ENCODE measurements around the gene BIRC5.
"Not testable (repeated sequence)": the region's sequence is repeated elsewhere in the genome, so short reads cannot be mapped to it uniquely, and the experiment has no call there.

Gene BIRC5

GRCh38 chr17:78226055-78226758, 12.2 kb downstream of the BIRC5 start:
- DNase-seq: no peak

DNA sequence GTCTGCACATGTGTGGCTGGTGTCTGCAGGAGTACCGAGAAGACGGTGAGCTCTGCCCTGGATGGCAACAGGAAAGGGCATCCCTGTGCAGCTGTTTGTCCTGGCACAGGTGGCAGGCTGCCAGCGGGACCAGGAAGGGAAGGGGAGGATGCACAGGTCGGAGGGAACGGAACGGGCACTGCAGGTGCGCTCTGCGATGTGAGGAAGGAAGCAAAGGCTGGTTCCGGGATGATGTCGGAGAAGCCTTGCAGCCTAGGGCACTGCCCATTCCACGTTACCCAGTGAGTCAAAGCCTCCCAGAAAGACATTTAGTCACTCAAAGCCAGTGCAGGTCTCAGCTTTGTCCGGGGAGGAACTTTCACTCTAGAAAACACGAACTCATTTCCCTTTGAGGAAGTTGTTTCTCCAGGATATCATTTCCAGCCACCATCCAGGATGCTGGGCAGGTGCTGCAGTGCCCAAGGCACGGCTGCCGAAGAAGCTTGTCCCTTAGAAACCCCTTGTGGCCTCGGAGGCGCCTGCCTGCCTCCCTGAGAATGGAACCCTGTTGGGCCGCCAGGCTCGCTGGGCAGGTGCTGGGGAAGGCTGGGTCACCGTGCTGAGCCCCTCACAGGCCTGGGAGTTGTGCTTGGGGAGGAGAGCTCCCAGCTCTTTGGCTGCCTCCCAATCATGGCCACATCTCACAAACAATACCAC, 12.9 kb downstream of the BIRC5 start:
- no peak for DNase-seq

DNA sequence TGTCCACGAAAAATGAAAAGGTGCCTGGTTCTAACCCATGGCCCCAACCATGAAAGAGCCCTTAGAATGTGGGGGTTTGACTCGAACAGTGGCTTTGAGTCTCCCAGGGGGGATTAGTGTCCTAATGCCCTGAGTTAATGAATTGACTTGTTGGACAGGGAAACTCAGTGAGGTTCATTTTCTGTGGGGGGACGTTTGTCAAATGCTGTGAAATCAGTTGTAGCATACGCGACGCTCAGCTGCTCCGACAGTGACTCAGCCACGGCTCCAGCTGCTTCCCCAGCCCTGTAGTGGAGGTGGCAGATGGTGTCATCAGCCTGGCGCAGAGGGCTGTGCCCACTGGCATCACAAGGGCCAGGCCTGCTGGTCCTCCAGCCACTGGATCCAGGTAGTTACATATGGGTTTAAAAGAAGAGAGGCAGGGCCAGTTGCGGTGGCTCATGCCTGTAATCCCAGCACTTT, 13.4 kb downstream of the BIRC5 start:
- no peak for DNase-seq

GRCh38 chr17:78228176-78228575, 14.1 kb downstream of the BIRC5 start:
- DNase-seq: no peak

DNA sequence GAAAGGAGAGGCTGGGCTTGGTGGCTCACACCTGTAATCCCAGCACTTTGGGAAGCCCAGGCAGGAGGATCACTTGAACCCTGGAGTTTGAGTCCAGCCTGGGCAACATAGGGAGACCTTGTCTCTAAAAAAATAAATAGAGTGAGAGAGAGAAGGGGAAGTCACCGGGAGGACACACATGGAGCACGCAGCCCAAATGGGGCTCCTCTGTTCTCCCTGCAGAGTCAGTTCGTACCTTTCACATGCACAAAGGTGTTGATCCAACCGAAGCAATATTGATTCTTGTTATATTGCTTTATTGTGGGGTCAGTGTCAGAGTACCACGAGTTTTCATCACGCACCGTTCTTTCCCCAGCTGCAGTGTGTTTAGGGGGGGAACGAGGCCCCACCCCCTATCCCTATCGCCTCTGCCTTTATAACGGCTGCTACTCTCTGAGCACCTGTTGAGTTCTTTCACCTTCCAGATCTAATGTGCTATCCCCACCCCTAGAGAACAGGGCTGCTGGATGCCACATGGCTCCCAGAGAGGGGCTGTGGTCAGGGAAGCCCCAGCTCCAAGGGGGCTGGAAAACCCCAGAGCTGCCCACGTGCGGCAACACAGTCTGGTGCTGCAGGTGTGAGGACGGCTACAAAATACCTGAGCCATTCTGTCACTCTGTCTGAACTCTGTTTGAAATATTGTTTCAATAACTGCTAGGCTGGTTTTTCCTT, 16.4 kb downstream of the BIRC5 start:
- no peak for DNase-seq

GRCh38 chr17:78230996-78231935, 17.2 kb downstream of the BIRC5 start, which contains the start of gene TMEM235:
TMEM235 (plus strand) TSS chr17:78231631; CDS start chr17:78232024, 393 bp downstream.
- DNase-seq: no peak

DNA sequence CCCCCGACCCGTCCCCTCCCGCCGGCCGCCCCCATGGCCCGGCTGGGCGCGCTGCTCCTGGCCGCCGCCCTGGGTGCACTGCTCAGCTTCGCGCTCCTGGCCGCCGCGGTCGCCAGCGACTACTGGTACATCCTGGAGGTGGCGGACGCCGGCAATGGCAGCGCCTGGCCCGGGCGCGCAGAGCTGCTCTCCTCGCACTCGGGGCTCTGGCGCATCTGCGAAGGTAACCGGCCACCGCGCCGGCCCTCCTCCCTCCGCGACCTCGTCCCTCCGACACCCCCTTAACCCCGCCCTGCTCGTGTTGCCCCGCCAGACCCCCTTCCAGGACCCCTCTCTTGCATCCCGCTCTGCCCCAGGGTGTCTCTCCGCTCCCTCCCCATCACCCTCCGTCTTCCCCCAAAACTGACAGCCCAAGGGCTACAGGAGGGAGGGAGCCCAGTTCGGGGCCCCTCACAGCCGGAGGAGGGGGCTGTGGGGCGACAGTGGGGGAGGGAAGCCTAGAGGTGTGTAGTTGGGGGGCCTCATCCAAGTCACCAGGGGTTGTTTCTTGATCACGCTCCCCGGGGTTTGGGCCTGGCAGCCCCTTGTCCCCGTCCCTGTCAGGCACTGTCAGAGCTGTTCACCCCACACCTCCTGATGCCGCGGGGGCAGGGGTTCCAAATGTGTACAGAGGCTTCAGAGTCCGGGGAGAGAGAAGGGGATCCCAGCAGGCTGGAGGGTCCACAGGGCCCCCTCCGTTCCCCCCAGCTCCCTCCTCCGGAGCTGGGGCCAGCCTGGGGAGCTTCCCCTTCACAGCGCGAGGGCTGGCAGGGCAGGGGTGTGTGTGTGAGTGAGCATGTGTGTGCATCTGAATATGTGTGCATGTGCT, 18.2 kb downstream of the BIRC5 start:
- DNase-seq: peak; percentile 29

GRCh38 chr17:78232859-78233173, 18.8 kb downstream of the BIRC5 start:
- no peak for DNase-seq

DNA sequence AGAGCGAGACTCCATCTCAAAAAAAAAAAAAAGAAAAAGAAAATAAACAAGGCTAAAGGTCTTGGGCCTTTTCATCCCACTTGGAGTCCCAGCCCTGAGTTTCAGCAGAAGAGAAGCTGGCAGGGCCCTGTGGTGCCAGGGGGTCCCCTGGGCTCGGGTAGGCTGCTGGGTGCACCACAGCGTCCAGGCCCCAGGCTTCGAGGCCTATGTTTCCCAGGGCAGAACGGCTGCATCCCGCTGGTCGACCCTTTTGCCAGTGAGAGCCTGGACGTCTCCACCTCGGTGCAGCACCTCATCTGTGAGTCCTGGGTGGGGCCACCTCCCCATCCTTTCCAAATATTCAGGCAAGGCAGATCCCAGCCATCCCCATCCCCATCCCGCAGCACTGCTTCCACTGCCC, 19.6 kb downstream of the BIRC5 start:
- DNase-seq: no peak

DNA sequence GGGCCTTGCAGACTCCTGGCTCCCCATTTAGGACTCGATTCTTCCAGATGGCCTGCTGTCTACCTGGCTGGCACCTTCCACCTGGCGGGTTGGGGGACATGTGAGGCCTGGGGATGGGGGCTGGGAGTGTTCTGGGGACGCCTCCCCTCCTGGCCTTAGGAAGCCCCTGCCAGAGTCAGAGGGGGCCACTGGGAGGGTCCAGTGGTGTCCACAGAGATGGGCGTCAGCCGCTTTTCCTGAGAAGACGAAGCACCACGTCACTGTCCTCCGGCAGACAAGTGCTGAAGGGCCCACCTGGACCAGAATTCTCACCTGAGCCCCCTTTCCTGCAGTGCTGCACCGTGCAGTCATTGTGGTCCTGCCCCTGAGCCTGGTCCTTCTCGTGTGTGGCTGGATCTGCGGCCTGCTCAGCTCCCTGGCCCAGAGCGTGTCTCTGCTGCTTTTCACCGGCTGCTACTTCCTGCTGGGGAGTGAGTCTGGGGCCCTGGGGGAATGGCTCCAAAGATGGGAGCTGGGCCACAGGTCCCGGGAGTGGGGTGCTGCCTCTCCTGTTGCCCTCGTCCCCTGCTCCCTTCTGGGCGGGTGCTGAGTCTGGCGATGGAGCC, 20.3 kb downstream of the BIRC5 start:
- DNase-seq: no peak

DNA sequence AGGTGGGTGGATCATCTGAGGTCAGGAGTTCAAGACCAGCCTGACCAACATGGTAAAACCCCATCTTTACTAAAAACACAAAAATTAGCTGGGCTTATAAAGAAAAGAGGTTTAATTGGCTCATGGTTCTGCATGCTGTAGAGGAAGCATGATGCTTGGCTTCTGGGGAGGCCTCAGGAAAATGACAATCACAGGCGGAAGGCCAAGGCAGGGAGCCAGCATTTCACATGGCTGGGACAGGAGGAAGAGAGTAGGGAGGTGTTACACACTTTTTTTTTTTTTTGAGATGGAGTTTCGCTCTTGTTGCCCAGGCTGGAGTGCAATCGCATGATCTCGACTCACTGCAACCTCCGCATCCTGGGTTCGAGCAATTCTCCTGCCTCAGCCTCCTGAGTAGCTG, 21.0 kb downstream of the BIRC5 start:
- not testable (repeated sequence) for DNase-seq

DNA sequence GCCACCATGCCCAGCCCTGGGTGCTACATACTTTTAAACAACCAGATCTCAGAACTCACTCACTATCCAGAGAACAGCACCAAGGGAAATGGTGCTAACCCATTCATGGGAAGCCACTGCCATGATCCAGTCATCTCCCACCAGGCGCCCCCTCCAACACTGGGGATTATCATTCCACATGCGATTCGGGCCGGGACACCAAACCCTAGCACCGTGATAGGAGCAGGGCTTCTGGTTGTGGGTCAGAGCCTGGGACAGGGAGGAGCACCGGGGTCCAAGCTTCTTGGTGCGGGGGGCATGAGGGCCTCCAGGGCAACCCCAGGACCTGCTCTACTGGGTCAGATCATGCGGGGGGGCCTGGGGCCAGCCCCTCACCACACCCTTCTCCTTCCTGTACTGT, 21.8 kb downstream of the BIRC5 start:
- DNase-seq: no peak

DNA sequence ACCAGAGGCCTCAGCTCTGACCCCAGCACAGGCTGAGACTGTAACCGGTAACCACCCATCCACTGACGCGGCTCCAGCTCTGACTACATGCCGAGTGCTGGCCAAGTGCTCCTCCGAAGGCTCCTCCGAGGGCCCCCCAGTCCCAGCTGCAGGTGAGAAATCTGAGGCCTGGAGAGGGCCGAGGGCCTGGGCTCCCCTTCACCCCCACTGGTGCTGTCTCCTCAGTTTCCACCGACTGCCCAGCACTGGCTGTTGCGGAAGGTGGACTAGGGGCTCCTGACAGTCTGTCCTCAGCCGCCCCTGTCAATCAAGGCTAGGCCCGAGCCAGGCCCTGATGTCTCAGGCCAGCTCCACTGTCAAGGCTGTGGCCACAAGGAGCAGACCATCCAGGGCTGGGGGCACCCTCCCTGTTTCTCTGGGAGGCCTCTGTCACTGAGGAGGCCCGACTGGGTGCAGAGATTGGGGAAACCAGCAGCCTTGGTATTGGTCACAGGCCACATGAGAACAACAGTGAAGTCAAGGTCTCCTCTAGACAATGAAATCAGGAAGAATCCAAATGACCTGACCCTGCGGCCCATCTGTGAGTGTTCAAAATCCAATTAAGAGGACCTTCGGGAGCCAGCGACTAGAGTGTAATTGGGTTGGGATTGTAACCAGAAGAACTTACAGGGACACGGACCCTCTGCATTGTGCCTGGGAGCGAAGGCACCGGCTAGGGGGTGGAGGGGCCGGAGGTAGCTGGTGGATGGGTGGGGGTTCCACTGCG, 22.5 kb downstream of the BIRC5 start:
- DNase-seq: no peak

GRCh38 chr17:78237401-78238012, 23.5 kb downstream of the BIRC5 start:
- DNase-seq: no peak

DNA sequence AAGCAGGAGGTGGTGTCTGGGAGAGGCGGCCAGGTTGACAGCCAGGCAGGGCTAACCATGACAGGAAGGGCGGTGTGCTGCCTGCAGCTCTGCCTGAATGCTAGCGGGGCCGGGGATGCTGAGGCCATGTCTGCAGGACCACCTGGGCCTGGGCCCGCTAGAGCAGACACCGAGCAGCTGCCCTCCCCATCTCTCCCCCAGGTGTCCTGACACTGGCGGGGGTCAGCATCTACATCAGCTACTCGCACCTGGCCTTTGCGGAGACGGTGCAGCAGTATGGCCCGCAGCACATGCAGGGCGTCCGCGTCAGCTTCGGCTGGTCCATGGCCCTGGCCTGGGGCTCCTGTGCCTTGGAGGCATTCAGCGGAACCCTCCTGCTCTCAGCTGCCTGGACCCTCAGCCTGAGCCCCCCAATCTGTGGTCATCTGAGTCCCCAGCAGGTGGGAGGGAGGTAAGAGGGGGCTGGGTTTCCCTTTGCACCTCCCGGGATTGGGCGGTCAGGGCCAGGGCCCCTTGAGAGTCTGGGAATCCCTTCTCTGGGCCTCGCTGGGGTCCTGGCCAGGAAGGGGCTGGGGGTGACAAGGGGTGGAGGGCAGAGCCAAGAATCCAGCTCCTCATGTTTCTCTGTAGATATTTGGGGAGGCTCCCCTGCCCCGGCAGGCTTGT, 24.9 kb downstream of the BIRC5 start:
- no peak for DNase-seq

DNA sequence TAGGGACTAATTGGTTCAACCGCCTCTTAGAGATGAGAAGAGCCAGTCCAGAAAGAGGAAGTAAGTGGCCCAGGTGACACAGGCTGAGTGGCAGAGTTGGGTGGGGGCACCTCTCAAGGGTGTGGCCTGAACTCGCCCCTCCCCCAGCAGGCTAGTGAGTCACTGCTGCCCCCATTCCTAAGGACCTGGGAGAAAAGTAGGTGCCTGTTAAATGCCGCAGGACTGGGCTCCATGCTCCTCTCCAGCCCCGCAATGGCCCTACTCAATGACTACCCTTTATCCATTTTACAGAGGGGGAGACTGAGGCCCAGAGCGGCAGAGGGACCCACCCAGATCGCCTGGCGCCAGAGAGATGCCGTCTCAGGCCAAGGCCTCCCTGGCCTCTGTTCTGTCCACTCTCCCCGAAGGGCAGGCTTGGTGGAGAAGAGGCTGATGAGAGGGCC, 25.5 kb downstream of the BIRC5 start:
- no peak for DNase-seq

DNA sequence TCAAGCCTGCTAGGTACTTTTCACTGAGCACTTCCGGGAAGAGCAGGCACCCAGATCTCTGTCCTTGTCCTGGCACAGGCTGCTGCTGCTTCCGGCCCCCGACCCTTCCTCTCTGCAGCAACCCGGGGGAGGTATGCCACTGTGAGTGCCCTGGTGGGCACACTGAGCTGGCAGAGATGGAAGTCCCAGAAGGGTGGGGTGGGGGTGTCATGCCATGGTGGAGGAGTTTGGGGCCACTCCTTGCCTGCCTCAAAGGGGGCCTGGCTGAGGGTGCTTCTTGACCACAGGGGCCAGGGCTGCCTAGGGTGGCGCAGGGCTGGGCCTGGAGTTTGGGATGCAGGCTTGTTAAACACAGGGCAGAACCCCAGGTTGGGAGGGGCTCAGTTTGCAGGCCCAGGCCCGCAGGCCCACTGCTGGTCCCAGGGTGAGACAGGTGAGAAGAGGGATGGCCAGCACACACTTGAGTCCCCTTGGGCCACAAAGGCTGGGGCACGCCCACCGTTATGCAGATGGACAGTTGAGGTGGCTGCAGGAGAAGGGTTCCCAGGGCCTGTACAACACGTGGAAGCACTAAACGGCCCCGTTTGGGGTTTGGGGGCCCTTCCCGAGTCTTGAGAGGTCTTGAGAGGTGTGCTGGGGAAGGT, 26.1 kb downstream of the BIRC5 start:
- no peak for DNase-seq

DNA sequence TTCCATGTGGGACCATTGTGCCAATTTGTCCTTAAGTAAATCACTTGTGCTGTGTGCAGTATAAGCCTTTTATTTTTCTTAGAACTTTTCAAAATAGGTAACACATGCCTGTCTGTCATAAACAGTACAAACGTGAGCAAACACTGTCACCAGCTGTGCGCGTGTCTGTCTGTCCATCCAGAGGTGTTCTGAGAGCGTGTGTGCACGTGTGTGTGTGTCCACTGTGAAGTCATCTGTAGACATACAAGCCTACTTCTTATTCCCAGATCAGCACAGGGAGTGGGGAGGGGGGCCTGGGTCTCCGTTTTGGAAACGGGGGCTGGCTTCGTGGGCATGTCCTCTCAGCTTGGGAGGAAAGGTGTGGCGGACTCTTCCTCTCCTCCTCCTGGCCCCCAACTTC, 26.8 kb downstream of the BIRC5 start:
- no peak for DNase-seq

All from stimulated activated CD4-positive, alpha-beta T cell treated with anti-CD3 and anti-CD28 coated beads, Interleukin-4, amount 100 ng/mL, for 1 hour (primary cell).